HG02981 (cell line): Measurements from ENCODE around the gene P2RX1.

Source experiments
- ATAC-seq: cut with Tn5 transposase; IDR thresholded peaks from one replicate; pipeline ENCODE4 v1.9.1; 2021; ENCODE audit warnings: mild to moderate bottlenecking, moderate library complexity; ENCODE audit not compliant: unreplicated experiment

Gene P2RX1

GRCh38 chr17:3889325-3890012 lies 26.8 kb downstream of the P2RX1 start:
- no peak for ATAC-seq

DNA sequence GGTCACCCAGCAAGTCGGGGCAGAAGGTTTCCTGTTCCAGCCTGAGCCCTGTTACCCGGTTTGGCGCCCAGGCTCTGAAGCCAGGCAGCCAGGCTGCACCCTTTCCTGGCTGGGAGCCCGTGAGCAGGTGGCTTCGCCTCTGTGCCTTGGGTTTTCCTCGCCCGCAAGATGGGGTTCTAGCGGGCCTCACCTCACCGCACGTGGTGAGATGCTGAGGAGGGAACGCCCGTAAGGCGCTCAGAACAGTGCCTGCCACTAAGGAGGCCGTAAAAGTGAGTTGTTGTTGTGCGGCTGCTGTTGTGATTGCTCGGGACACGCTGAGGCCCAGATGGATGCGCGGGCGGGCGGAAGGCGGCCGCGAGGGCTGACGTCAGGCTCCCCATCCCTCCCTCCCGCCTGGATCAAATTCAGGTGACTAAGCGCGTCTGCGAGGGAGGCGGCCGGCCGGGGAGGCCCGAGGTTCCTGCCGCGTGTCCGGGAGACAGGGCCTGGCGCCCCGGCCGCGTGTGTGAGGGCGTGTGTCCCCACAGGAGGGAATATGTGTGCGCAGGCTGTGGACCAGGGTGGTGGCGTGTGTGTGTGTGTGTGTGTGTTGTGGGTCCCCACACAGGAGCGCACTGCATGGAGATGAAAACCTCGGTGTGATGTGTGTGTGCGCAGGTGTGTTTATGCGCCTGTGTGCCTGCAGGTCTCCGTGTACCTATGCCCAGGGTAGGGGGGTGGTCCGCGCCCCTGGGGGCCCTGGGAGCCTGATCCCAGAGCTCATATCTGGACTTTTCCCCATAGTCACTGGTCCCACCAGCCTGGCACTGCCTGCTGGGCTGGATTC lies 27.7 kb downstream of the P2RX1 start:
- ATAC-seq, result no peak

DNA sequence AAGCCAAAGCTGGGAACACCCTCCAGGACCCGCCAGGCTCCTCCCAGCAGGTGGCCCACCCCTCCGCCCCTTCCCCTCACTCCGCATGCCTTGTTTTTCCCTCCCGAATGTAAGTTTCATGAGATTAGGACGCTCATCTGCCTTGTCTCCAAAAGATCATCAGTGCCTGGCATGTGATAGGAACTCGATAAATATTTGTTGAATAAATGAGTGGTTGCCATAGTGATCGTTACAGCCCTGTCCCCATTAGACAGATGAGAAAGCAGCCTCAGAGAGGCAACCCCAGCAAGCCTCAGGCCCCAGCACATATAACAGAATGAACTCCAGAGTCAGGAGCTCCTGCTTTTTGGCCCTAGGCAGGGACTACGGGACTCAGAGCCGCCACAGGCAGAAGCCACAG lies 28.5 kb downstream of the P2RX1 start:
- ATAC-seq, result no peak

DNA sequence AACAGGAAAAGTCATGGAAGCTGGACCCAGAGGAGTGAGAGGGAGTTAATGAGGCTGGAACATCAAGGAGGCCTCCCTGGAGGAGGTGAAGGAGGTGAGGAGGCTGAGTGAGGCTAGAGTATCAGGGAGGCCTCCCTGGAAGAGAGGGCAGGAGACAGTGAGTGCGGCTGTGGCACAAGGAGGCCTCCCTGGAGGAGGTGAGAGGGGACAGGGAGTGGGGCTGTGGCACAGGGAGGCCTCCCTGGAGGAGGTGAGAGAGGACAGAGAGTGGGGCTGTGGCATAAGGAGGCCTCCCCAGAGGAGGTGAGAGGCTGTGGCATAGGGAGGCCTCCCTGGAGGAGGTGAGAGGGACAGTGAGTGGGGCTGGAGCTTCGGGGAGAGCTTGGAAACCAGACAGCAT lies 28.9 kb downstream of the P2RX1 start:
- ATAC-seq, result no peak

GRCh38 chr17:3886776-3887175 lies 29.5 kb downstream of the P2RX1 start:
- ATAC-seq, result no peak

DNA sequence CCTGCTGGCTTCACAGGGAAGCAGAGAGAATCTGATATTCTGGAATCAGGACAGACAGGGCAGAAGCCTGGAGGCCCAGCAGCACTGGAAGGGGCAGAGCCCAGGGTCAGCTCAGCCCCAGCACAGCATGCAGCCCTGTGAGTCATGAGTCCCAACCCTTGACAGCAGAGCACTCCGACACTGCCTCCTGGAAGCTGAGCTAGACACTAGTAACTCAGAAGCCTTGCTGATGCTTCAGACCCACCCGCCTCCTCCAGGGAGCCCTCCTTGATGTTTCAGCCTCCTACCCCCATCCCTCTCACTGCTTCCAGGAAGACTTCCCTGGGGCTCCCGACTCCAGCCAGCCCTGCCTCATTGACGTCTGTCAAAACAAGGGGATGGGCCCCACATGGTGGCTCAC lies 30.3 kb downstream of the P2RX1 start:
- no peak for ATAC-seq

DNA sequence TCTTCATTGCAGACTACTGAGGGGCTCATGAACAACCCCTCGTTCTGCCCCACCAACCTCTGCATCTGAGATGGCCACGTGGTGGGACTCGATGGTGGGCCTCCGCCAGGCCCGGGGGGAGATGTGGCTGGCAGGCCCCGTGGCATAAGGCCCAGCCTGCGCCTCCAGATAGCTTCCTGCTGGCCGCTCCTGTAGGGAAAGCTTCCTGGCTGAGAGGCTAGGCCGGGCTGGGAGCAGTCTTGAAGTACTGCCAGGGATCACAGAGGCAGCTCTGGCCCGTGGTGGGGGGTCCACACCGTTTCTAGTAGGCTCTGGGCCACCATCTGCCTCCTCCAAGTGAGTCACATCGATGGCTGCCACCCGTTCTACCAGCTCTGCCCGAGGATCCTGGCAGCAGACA lies 31.0 kb downstream of the P2RX1 start:
- no peak for ATAC-seq

- ATAC-seq, result no peak
These were observed 32.1 kb downstream of the P2RX1 start for GRCh38 chr17:3884188-3884587.

- no peak for ATAC-seq
These were observed 34.0 kb downstream of the P2RX1 start for GRCh38 chr17:3882276-3882675.

- no peak for ATAC-seq
These were observed 35.3 kb downstream of the P2RX1 start for GRCh38 chr17:3880983-3881382.

DNA sequence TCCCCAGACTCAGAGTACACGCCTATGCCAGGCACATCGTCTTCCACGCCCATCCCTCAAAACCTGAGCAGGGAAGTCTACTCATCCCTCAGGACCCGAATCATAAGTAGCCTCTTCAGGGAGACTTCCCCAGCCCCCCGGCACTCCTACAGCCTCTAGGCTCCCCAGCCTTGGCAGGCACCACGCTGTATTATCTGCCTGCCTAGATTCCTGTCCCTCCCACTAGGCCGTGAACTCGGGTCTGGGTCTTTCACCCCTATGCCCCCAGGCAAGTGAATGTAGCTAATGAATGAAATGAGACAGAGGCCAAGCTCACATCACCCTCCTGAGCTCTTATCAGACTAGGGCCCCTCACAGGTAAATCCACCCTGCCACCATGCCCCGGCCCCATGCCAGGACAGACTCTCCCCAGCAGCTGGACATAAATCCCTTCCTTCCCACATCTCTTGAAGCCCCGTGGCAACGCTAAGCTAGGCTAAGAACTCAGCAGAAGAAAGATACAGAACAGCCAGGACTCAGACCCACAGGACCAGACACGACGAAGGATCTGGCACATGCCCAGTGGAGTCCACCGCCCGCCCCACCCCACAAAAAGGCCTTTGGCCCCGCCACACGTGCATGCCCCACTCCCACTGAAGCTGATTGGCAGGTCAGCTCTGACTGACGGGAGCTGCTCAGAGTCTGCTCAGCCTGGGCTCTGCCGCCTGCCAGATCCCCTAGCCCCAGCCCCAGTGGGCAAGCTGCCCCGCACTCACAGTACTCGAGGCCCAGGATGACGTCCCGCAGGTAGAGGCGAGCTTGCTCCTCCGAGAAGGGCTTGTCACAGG lies 36.5 kb downstream of the P2RX1 start:
- ATAC-seq, result no peak

DNA sequence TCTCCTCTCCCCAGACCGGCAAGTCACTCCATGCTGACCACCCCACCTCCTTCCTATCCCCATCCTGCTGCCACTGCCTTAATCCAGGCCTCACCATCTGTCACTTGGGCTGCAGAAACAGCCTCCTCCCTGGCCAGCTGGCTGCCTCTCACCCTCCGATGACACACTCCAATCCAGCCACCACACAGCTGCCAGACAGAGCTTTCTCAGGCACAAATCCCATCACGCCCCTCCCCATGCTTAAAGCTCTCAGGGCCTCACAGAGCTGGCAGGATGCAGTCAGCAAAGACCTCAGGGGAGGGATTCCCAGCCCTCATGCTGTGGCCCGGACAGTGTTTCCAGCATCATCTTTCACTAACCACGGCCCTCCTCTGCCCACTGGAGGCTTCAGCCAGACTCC lies 37.1 kb downstream of the P2RX1 start:
- ATAC-seq, result no peak

DNA sequence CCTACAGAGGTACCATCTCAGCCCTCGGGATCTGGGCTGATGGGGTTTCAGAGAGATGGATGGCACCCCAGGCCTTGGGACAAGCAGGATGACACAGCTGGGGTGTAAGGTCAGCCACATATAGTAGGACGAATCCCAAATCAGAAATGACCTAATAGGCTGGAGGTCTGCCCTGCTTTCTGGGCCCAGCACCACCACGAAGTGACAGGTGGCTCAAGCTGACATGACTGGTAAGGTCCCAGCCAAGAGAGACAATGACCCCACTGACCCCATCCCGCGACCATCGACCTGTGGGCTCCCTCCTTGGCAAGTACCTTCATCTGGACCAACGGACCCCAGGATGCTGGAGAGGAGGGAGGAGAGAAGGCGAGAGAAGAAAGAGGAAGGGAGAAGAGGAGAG lies 39.0 kb downstream of the P2RX1 start:
- ATAC-seq, result no peak

DNA sequence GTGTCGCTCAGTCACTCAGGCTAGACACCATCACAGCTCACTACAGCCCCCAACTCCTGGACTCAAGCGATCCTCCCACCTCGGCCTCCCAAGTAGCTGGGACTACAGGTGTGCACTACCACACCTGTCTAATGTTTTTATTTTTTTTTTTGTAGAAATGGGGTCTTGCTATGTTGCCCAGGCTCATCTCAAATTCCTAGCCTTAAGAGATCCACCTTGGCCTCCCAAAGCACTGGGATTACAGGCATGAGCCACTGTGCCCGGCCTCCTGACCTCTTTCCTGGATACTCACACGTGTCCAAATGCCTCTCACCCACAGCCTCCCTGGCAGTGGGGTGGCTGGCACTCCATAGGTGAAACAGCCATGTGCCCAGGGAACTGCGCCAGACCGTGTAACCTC lies 40.9 kb downstream of the P2RX1 start:
- ATAC-seq, result no peak

DNA sequence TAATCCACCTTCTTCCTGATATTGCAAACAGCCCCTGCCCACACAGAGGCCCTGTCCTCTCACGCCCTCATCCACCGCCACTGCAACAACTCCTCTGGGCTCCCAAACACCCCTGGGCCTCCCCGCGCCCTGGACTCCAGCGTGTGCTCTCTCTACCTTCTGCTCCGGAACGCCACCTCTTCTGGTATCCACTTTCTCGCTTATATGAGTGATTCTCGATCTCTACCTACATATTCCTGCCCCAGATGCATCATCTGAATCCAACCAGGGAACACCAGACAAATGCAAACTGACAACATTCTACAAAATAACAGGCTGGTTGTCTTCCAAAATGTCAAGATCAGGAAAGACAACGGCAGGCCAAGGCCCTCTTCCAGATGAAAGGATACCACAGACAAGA lies 42.4 kb downstream of the P2RX1 start:
- ATAC-seq, result no peak

DNA sequence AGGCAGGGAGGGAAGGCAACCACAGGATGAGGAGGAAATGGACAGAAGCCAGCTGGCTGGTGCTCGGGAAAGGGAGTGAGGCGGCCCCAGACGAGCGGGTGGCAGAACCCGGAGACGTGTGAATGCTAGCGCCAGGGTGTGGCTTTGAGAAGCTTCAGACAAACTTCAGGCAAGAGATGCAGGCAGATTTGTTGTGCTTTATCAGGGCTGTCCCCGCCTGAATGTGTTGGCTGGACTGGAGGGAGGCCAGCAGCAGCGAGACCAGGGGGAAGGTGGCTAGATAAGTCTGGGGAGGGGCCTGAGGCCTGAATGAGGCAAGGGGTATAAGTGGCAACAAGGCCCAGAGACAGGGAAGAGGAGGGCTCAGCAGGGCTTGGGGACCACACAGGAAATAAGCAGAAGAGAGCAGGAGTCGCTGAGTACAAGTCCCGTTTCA lies 45.4 kb downstream of the P2RX1 start:
- ATAC-seq, result no peak

- ATAC-seq, result no peak
These were observed 48.7 kb downstream of the P2RX1 start for GRCh38 chr17:3867606-3868005.

GRCh38 chr17:3867106-3867505 lies 49.2 kb downstream of the P2RX1 start:
- ATAC-seq, result no peak

- no peak for ATAC-seq
These were observed 50.0 kb downstream of the P2RX1 start for GRCh38 chr17:3866276-3866675.

- ATAC-seq, result no peak
These were observed 51.1 kb downstream of the P2RX1 start for GRCh38 chr17:3865176-3865575.

DNA sequence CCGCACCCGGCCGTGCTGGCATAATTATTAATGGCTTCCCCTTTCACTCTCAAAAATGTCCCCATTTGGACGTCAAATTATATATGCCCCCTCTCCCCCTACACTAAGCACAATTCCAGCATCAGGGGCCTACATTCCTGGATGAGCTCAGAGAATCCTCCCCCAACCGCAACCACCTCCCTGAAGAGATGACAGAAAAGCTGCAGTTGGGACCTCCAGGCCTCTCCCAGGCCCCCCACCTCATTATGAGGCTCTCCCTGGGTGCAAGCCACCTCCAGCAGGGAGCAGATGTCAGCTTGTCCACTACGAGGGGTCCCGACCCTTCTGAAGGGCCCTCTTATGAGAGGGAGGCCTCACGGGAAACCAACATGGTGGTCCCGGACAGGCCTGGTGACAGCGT lies 51.7 kb downstream of the P2RX1 start:
- ATAC-seq, result no peak
